ENCODE data around the gene VTCN1.

VTCN1 gene

DNA sequence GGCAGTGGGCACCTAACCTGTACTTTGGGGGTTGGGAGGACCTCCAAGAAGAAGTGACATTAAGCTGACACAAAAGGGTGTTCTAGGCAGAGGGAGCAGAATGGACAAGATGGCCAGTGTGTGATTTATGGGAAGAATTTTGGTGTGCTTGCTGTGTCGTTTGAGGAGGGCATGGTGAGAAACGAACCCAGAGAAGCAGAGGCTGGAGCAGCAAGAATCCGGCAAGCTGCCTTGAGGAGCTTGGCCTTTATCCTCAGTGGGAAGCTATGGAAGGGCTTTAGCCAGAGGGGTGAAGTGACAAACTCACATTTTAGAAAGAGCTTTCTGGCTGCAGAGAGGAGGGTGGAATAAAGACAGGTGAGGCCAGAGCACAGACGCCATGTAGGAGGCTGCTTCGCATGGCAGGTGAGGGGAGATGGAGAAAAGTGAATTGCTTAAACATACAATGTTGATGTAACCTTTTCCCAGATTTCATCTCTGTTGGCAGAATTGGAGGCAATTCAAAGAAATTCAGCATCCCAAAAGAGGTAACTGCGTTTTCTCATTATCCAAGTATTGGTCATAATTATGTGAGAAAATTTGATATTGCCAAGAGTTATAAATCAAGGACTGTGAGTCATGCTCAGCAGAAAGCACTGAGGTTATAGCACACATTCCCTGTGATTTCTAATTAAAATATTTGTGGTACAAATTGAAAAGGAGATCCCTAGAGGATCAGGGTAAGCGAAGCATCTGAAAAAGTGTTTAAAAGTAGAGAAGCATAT lies 115.7 kb downstream of the VTCN1 start:
- DNase-seq (ENCODE audit: low read depth): no peak

DNA sequence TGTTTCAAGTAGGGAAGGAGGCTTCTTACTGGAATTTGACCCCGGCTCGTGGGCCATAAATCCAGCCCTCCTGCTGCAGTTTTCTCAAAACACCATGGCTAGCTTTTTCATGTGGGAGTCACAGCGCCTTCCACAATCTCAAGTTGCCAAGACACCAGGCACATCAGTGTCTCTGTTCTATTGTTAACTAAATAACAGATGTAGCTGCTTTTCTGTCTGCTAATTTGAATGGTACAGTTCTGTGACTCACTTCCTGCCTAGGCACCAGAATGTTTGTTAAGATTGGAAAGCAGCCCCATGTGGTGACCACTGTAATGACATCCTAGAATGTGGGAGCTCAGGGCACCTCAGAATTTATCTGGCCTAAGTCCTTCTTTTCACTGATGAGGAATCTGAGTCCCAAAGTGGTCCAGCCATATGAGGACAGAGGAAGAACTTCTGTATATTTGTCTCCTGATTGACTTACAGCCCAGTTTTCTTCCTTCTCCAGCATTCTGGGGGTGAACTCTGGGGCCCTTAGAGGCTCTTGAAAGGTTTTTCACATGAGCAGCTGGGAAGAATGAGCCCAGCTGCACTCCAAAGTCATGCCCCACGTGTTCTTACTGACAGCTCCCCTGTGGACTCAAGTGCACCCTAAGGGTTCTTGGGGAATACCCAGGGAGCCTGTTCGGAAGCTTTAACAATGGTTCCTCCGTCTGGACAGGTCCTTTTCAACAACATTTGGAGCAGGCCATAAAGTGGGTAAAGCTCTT lies 116.7 kb downstream of the VTCN1 start:
- no peak for DNase-seq (ENCODE audit: low read depth)

Measured in HS-27A (cell line).